ENCODE results near the gene HOXB6. TPM values are rescaled to one million over a fixed set of nuclear protein-coding genes. Genes with fewer than 3 reads are reported as not detected.

Gene HOXB6
- not detected for polyA plus RNA-seq

- no peak for DNase-seq
- Mint-ChIP-seq H3K4me1 (peaks cover 5 to 8% of the 10 kb centered on the region in 2 donors), H3K27me3 (ENCODE audit: low read depth in 3 of 3) (peaks cover 30 to 39% (median 39%) of the 10 kb centered on the region in 3 donors), H3K27ac (no peak within 1 kb of the TSS), H3K36me3 (no peaks in the 10 kb centered on the region), H3K4me3 (peak within 1 kb of the TSS in 2 of 5 donors; percentile 15 to 26), H3K9me3 (no peaks in the 10 kb centered on the region)
Observed at GRCh38 chr17:48604770-48605329, at the start of gene HOXB6. Gene HOXB6 (minus strand): TSS chr17:48604986. CDS start chr17:48598150, 6,836 bp downstream.

- no peak for DNase-seq
- Mint-ChIP-seq H3K4me1 (peaks cover 18 to 32% of the 10 kb centered on the region in 2 donors), H3K9me3 (no peaks in the 10 kb centered on the region), H3K27me3 (ENCODE audit: low read depth in 3 of 3) (peaks cover 4 to 15% (median 11%) of the 10 kb centered on the region in 3 donors), H3K4me3 (no peak overlapping the region), H3K36me3 (no peaks in the 10 kb centered on the region), H3K27ac (no peak overlapping the region)
Observed at GRCh38 chr17:48649741-48650140, 45.0 kb upstream of the HOXB6 start.

- Mint-ChIP-seq H3K4me3 (peak overlapping the region; percentile 86 to 95 (median 91)), H3K27me3 (ENCODE audit: low read depth in 3 of 3) (peaks cover 4 to 28% (median 24%) of the 10 kb centered on the region in 3 donors), H3K36me3 (no peaks in the 10 kb centered on the region), H3K9me3 (no peaks in the 10 kb centered on the region), H3K27ac (peak overlapping the region in 2 of 6 donors; percentile 24 to 64), H3K4me1 (peaks cover 18 to 32% of the 10 kb centered on the region in 2 donors)
- no peak for DNase-seq
Observed at GRCh38 chr17:48647963-48648245, 43.1 kb upstream of the HOXB6 start.

GRCh38 chr17:48647103-48647962, 42.5 kb upstream of the HOXB6 start:
- H3K27me3 Mint-ChIP-seq (ENCODE audit: low read depth in 3 of 3): peaks cover 8 to 29% (median 24%) of the 10 kb centered on the region in 3 donors
- DNase-seq: peak in 1 of 3 donors; percentile 23
- peak overlapping the region; percentile 86 to 96 (median 92) for H3K4me3 Mint-ChIP-seq
- H3K36me3 Mint-ChIP-seq: no peaks in the 10 kb centered on the region
- H3K27ac Mint-ChIP-seq: peak overlapping the region in 3 of 6 donors; percentile 28 to 64 (median 46)
- H3K9me3 Mint-ChIP-seq: no peaks in the 10 kb centered on the region
- peaks cover 16 to 30% of the 10 kb centered on the region in 2 donors for H3K4me1 Mint-ChIP-seq

GRCh38 chr17:48646183-48647102, 41.7 kb upstream of the HOXB6 start:
- peak; percentile 24 to 47 (median 46) for DNase-seq
- Mint-ChIP-seq H3K9me3 (no peaks in the 10 kb centered on the region), H3K27ac (peak overlapping the region in 1 of 6 donors; percentile 46), H3K4me1 (peaks cover 14 to 31% of the 10 kb centered on the region in 2 donors), H3K4me3 (peak overlapping the region; percentile 86 to 96 (median 92)), H3K27me3 (ENCODE audit: low read depth in 3 of 3) (peaks cover 10 to 33% (median 25%) of the 10 kb centered on the region in 3 donors), H3K36me3 (peaks cover 0 to 1% (median 0%) of the 10 kb centered on the region in 3 donors)

GRCh38 chr17:48645639-48646182, 40.9 kb upstream of the HOXB6 start:
- peak overlapping the region; percentile 53 to 92 (median 70) for H3K4me3 Mint-ChIP-seq
- no peaks in the 10 kb centered on the region for H3K9me3 Mint-ChIP-seq
- H3K27me3 Mint-ChIP-seq (ENCODE audit: low read depth in 3 of 3): peaks cover 12 to 37% (median 25%) of the 10 kb centered on the region in 3 donors
- H3K27ac Mint-ChIP-seq: no peak overlapping the region
- peaks cover 14 to 33% of the 10 kb centered on the region in 2 donors for H3K4me1 Mint-ChIP-seq
- peaks cover 0 to 5% (median 0%) of the 10 kb centered on the region in 3 donors for H3K36me3 Mint-ChIP-seq
- no peak for DNase-seq

GRCh38 chr17:48644910-48645557, 40.2 kb upstream of the HOXB6 start:
- H3K4me3 Mint-ChIP-seq: peak overlapping the region in 4 of 5 donors; percentile 53 to 92 (median 69)
- no peaks in the 10 kb centered on the region for H3K9me3 Mint-ChIP-seq
- H3K27me3 Mint-ChIP-seq (ENCODE audit: low read depth in 3 of 3): peaks cover 12 to 37% (median 25%) of the 10 kb centered on the region in 3 donors
- peaks cover 14 to 33% of the 10 kb centered on the region in 2 donors for H3K4me1 Mint-ChIP-seq
- no peak overlapping the region for H3K27ac Mint-ChIP-seq
- no peak for DNase-seq
- peaks cover 0 to 5% (median 0%) of the 10 kb centered on the region in 3 donors for H3K36me3 Mint-ChIP-seq

GRCh38 chr17:48644159-48644558, 39.4 kb upstream of the HOXB6 start:
- H3K4me1 Mint-ChIP-seq: peaks cover 14 to 33% of the 10 kb centered on the region in 2 donors
- H3K36me3 Mint-ChIP-seq: peaks cover 0 to 7% (median 0%) of the 10 kb centered on the region in 3 donors
- H3K9me3 Mint-ChIP-seq: no peaks in the 10 kb centered on the region
- H3K4me3 Mint-ChIP-seq: peak overlapping the region in 1 of 5 donors; percentile 8
- peaks cover 18 to 41% (median 25%) of the 10 kb centered on the region in 3 donors for H3K27me3 Mint-ChIP-seq (ENCODE audit: low read depth in 3 of 3)
- no peak for DNase-seq
- H3K27ac Mint-ChIP-seq: no peak overlapping the region

- Mint-ChIP-seq H3K4me1 (peaks cover 14 to 33% of the 10 kb centered on the region in 2 donors), H3K4me3 (no peak overlapping the region), H3K27me3 (ENCODE audit: low read depth in 3 of 3) (peaks cover 18 to 42% (median 28%) of the 10 kb centered on the region in 3 donors), H3K36me3 (peaks cover 0 to 7% (median 0%) of the 10 kb centered on the region in 3 donors), H3K9me3 (no peaks in the 10 kb centered on the region), H3K27ac (no peak overlapping the region)
- DNase-seq: no peak
Observed at GRCh38 chr17:48643697-48644012, 38.9 kb upstream of the HOXB6 start.

GRCh38 chr17:48642843-48643696, 38.3 kb upstream of the HOXB6 start:
- Mint-ChIP-seq H3K36me3 (peaks cover 0 to 7% (median 0%) of the 10 kb centered on the region in 3 donors), H3K27ac (no peak overlapping the region), H3K27me3 (ENCODE audit: low read depth in 3 of 3) (peaks cover 18 to 39% (median 31%) of the 10 kb centered on the region in 3 donors), H3K9me3 (no peaks in the 10 kb centered on the region), H3K4me3 (no peak overlapping the region), H3K4me1 (peaks cover 14 to 29% of the 10 kb centered on the region in 2 donors)
- DNase-seq: no peak

- H3K27me3 Mint-ChIP-seq (ENCODE audit: low read depth in 3 of 3): peaks cover 18 to 37% (median 33%) of the 10 kb centered on the region in 3 donors
- H3K36me3 Mint-ChIP-seq: peaks cover 0 to 7% (median 0%) of the 10 kb centered on the region in 3 donors
- peaks cover 8 to 21% of the 10 kb centered on the region in 2 donors for H3K4me1 Mint-ChIP-seq
- no peak for DNase-seq
- H3K9me3 Mint-ChIP-seq: no peaks in the 10 kb centered on the region
- H3K27ac Mint-ChIP-seq: no peak overlapping the region
- H3K4me3 Mint-ChIP-seq: peak overlapping the region in 1 of 5 donors; percentile 12
Observed at GRCh38 chr17:48642059-48642842, 37.5 kb upstream of the HOXB6 start.

All from immature natural killer cell (primary cell).